ENCODE results near the gene LCLAT1.

The LCLAT1 gene

DNA sequence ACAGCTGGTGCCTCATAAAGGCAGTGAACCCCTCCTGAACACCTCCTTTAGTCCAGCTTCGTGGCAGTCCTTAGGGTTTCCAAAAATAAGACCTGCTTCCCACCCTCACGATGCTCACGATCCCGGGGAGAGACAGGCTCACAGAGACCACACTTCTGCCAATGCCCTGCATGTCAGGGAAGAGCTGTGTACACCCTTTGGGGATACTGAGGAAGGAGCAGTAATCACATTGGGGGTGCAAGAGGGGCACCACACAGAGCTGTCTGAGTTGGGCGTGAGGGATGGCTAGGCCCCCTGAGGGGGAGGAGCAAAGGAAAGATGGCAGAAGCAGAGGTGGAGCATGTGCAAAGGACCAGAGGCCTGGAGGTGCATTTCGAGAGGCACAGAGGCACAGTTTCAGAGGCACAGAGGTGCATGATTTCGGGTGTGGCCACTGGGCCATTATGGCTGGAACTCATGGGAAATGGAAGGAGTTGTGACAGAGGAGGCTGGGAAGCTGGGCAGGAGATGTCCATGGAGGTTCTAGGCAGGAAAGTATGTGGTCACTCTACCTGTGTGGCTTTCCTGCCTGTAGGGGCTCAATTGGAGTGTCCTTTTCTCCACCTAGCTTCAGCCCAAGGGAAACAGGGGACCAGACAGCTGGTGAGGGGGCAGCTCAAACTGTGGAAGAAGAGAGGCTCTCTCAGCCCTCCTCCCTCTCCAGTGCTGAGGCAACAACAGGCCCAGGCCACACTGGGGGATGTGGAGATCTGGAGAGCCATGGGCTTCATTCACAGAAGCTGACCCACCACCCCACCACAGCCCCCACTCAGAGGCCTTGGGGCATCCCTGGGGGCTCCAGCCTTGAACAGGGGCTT is 244.3 kb downstream of the LCLAT1 start:
- DNase-seq (ENCODE audit: low spot score in 2 of 2), result peak in 1 of 2 donors; percentile 39
- H3K9me3 Mint-ChIP-seq, result no peaks in the 10 kb centered on the region
- H3K27ac Mint-ChIP-seq, result no peak overlapping the region
- H3K4me1 Mint-ChIP-seq, result no peaks in the 10 kb centered on the region
- no peak overlapping the region for H3K4me3 Mint-ChIP-seq
- no peak for ATAC-seq
- H3K36me3 Mint-ChIP-seq, result no peaks in the 10 kb centered on the region

GRCh38 chr2:30691948-30692828 is 245.1 kb downstream of the LCLAT1 start:
- no peaks in the 10 kb centered on the region for H3K4me1 Mint-ChIP-seq
- peak overlapping the region; percentile 14 for H3K27ac Mint-ChIP-seq
- no peaks in the 10 kb centered on the region for H3K36me3 Mint-ChIP-seq
- no peak for ATAC-seq
- peak in 1 of 2 donors; percentile 43 for DNase-seq (ENCODE audit: low spot score in 2 of 2)
- no peak overlapping the region for H3K4me3 Mint-ChIP-seq
- no peaks in the 10 kb centered on the region for H3K9me3 Mint-ChIP-seq

GRCh38 chr2:30692829-30693275 is 245.8 kb downstream of the LCLAT1 start:
- DNase-seq (ENCODE audit: low spot score in 2 of 2), result peak in 1 of 2 donors; percentile 42
- H3K36me3 Mint-ChIP-seq, result no peaks in the 10 kb centered on the region

More at GRCh38 chr2:30692829-30693275, 245.8 kb downstream of the LCLAT1 start:
- Mint-ChIP-seq H3K27ac (peak overlapping the region; percentile 14), H3K4me3 (no peak overlapping the region), H3K4me1 (no peaks in the 10 kb centered on the region), H3K9me3 (no peaks in the 10 kb centered on the region)
- no peak for ATAC-seq

Data from stimulated activated effector memory CD8-positive, alpha-beta T cell treated with anti-CD3 and anti-CD28 coated beads, Interleukin-12 subunit alpha, Interleukin-12 subunit beta, amount 100 ng/mL, for 72 hours (primary cell).